HCT116 (cell line): ENCODE results near the gene LEKR1. TPM values are rescaled to one million over a fixed set of nuclear protein-coding genes. Genes with fewer than 3 reads are reported as not detected.

Source experiments
- ATAC-seq: fragments of 200-7000 bp; cut with Tn5 transposase; 2 replicates; pipeline ENCODE4 v1.9.1; 2020; ENCODE audit warnings: mild to moderate bottlenecking, moderate library complexity
- BruUV-seq: library from RNA; stranded (reverse); fragments of 400-500 nt; replicated peaks from 2 replicates; lab custom pipeline; 2021; lab: Mats Ljungman, UMichigan
- CTCF ChIA-PET: fragments of 300-600 bp; sonication (Branson Sonifier 250); formaldehyde crosslinking; loops from one replicate; lab custom pipeline; 2021; ENCODE audit warnings: antibody characterized with exemption; lab: Charles Lee
- POLR2A ChIA-PET: fragments of 300-600, 350-600 bp; sonication (Branson Sonifier 250); formaldehyde crosslinking; loops from one replicate; lab custom pipeline; 2021; ENCODE audit warnings: antibody characterized with exemption; lab: Charles Lee
- RAD21 ChIA-PET, 2 experiments: fragments of 300-600 bp; sonication (Branson Sonifier 250); formaldehyde crosslinking; loops; one replicate each; lab custom pipeline; 2023; ENCODE audit warnings: low total read pairs in 2 of 2; ENCODE audit not compliant: uncharacterized antibody in 2 of 2, unreplicated experiment in 2 of 2, low non-redundant PET in 1 of 2; lab: Charles Lee
- DNase-seq: peaks from one replicate; pipeline ENCODE4 v3.0.0-alpha.2; 2010; ENCODE audit warnings: low read depth, low spot score
- H2AFZ ChIP-seq: fragments of 200-600 bp; shearing (Covaris generic), sonication (generic); 2 replicates; pipeline ENCODE4 v1.6.1; 2017; ENCODE audit warnings: low read depth, mixed run types, mixed read lengths, antibody characterized with exemption, low read length; ENCODE audit not compliant: poor library complexity, severe bottlenecking
- H3K27ac ChIP-seq: 2 replicates; pipeline ENCODE4 v1.5.1; 2012; ENCODE audit warnings: low read depth, low read length
- H3K27me3 ChIP-seq: fragments of 200-600 bp; sonication (generic); 2 replicates; pipeline ENCODE4 v1.6.1; 2016; ENCODE audit warnings: mixed run types, low read length, mixed read lengths; ENCODE audit not compliant: insufficient read depth
- H3K36me3 ChIP-seq, 2 experiments: fragments of 200-500 bp in 1 of 2; fragments of 200-600 bp in 1 of 2; sonication (Bioruptor generic) in 1 of 2; sonication (generic) in 1 of 2; 2 replicates each; pipeline versions ENCODE4 v1.5.1 to v1.6.1; 2014 to 2016; ENCODE audit warnings: low read length in 2 of 2, inconsistent platforms in 1 of 2, mixed read lengths in 1 of 2, mixed run types in 1 of 2; ENCODE audit not compliant: insufficient read depth in 2 of 2, control insufficient read depth in 1 of 2
- H3K4me1 ChIP-seq, 2 experiments: fragments of 200-600 bp in 1 of 2; sonication (generic) in 1 of 2; 2 replicates each; pipeline versions ENCODE4 v1.5.1 to v1.6.1; 2012 to 2017; ENCODE audit warnings: low read length in 2 of 2, inconsistent platforms in 1 of 2, mild to moderate bottlenecking in 1 of 2, mixed read lengths in 1 of 2, mixed run types in 1 of 2, moderate library complexity in 1 of 2; ENCODE audit not compliant: insufficient read depth in 2 of 2, control insufficient read depth in 1 of 2
- H3K4me2 ChIP-seq: fragments of 200-600 bp; sonication (generic); 2 replicates; pipeline ENCODE4 v1.6.1; 2017; ENCODE audit warnings: mixed run types, low read length, mixed read lengths
- H3K4me3 ChIP-seq, 2 experiments: fragments of 200-600 bp in 1 of 2; sonication (generic) in 1 of 2; replicated peaks in 1 of 2; 2 replicates each; pipeline ENCODE4 v1.5.1; 2011 to 2016; ENCODE audit warnings: low read length in 2 of 2, control low read depth in 1 of 2, low read depth in 1 of 2, mild to moderate bottlenecking in 1 of 2, mixed read lengths in 1 of 2, mixed run types in 1 of 2
- H3K79me2 ChIP-seq: fragments of 200-600 bp; sonication (generic); 2 replicates; pipeline ENCODE4 v1.6.1; 2017; ENCODE audit warnings: mild to moderate bottlenecking, mixed run types, low read length, moderate library complexity, mixed read lengths; ENCODE audit not compliant: insufficient read depth
- H3K9ac ChIP-seq: fragments of 200-600 bp; sonication (generic); 2 replicates; pipeline ENCODE4 v1.6.1; 2016; ENCODE audit warnings: low read length, mixed read lengths
- H3K9me2 ChIP-seq: fragments of 200-600 bp; sonication (generic), shearing (Covaris generic); 2 replicates; pipeline ENCODE4 v1.6.1; 2017; ENCODE audit warnings: mixed run types, mild to moderate bottlenecking, moderate library complexity; ENCODE audit not compliant: insufficient read depth
- H3K9me3 ChIP-seq, 2 experiments: fragments of 200-500 bp in 1 of 2; fragments of 200-600 bp in 1 of 2; sonication (Bioruptor generic) in 1 of 2; sonication (generic) in 1 of 2; 2 replicates each; pipeline ENCODE4 v1.6.1; 2014 to 2017; ENCODE audit warnings: low read length in 2 of 2, mixed read lengths in 2 of 2, inconsistent platforms in 1 of 2, low read depth in 1 of 2, mild to moderate bottlenecking in 1 of 2, mixed run types in 1 of 2, moderate library complexity in 1 of 2; ENCODE audit not compliant: control insufficient read depth in 1 of 2, insufficient read depth in 1 of 2
- H4K20me1 ChIP-seq: fragments of 200-600 bp; sonication (generic), shearing (Covaris generic); 2 replicates; pipeline ENCODE4 v1.6.1; 2017; ENCODE audit warnings: mixed run types, mild to moderate bottlenecking, moderate library complexity; ENCODE audit not compliant: insufficient read depth
- CBX3 ChIP-seq: IDR thresholded peaks from 2 replicates; pipeline ENCODE4 v1.6.1; 2012; ENCODE audit warnings: low read depth
- CEBPB ChIP-seq: IDR thresholded peaks from 2 replicates; pipeline ENCODE4 v1.6.1; 2012; ENCODE audit warnings: low read depth
- EZH2phosphoT487 ChIP-seq: fragments of 200-600 bp; IDR thresholded peaks from 2 replicates; pipeline ENCODE4 v1.6.1; 2018; ENCODE audit warnings: antibody characterized with exemption, borderline replicate concordance
- JUND ChIP-seq: IDR thresholded peaks from 2 replicates; pipeline ENCODE4 v1.6.1; 2012
- MAX ChIP-seq: IDR thresholded peaks from 2 replicates; pipeline ENCODE4 v1.6.1; 2012
- RAD21 ChIP-seq: IDR thresholded peaks from 2 replicates; pipeline ENCODE4 v1.6.1; 2012; ENCODE audit warnings: low read depth, mild to moderate bottlenecking
- REST ChIP-seq: IDR thresholded peaks from 2 replicates; pipeline ENCODE4 v1.6.1; 2012; ENCODE audit warnings: low read depth
- SIN3A ChIP-seq: IDR thresholded peaks from 2 replicates; pipeline ENCODE4 v1.6.1; 2012; ENCODE audit warnings: low read depth
- SP1 ChIP-seq: IDR thresholded peaks from 2 replicates; pipeline ENCODE4 v1.6.1; 2012; ENCODE audit warnings: low read depth
- TCF7L2 ChIP-seq: IDR thresholded peaks from 2 replicates; pipeline ENCODE4 v1.7.0; 2011; ENCODE audit warnings: borderline replicate concordance, inconsistent platforms; ENCODE audit not compliant: insufficient read depth, insufficient read length; ENCODE audit errors: extremely low read depth
- ZBTB33 ChIP-seq: IDR thresholded peaks from 2 replicates; pipeline ENCODE4 v1.6.1; 2011; ENCODE audit warnings: mild to moderate bottlenecking, low read length, moderate library complexity; ENCODE audit not compliant: insufficient replicate concordance; ENCODE audit errors: extremely low read depth
- ZNF274 ChIP-seq: fragments of 200-500 bp; sonication (Bioruptor generic); IDR thresholded peaks from 2 replicates; pipeline ENCODE4 v1.6.1; 2014; ENCODE audit warnings: mild to moderate bottlenecking, low read depth, low read length, inconsistent platforms
- intact Hi-C: fragments of 100-400 bp; cut with micrococcal nuclease; formaldehyde crosslinking; loops from 2 replicates; pipeline ENCODE4 v1.10.0; 2022
- total RNA-seq: library from RNA; stranded (reverse); gene quantifications from one replicate; pipeline ENCODE4 v1.2.1, GENCODE V29; 2021; ENCODE audit not compliant: unreplicated experiment
- TF ChIP-seq, protein P1 (sequence below), 3 experiments: fragments of 200-600 bp in 1 of 3; sonication (generic) in 1 of 3; IDR thresholded peaks in 2 of 3; conservative IDR thresholded peaks in 1 of 3; 2 replicates each; pipeline ENCODE4 v1.5.1; 2012 to 2017; ENCODE audit warnings: low read depth in 2 of 3, low read length in 2 of 3, antibody characterized with exemption in 1 of 3, borderline replicate concordance in 1 of 3, control low read depth in 1 of 3, mild to moderate bottlenecking in 1 of 3, mixed read lengths in 1 of 3, mixed run types in 1 of 3, moderate library complexity in 1 of 3; ENCODE audit not compliant: insufficient read depth in 1 of 3

Gene LEKR1
- total RNA-seq, 1 experiment from 2014 or later: 2.1 TPM

DNA sequence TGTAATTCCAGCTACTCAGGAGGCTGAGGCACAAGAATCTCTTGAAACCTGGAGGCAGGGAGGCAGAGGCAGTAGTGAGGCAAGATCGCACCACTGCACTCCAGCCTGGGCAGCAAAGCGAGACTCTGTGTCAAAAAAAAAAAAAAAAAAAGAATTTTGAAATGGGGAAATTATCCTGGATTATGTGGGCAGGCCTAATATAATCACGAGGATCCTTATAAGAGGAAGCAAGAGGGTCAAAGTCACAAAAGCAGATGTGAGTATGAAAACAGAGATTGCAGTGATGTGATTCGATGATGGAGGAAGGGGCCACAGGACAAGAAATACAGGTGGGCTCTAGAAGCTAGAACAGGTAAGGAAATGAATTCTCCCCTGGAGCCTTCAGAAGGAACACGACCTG lies 159.6 kb downstream of the LEKR1 start:
- ChIA-PET POLR2A (no interaction called here), RAD21 (no interaction called here), CTCF (no interaction called here)
- no peaks in the 10 kb centered on the region for H3K9me2 ChIP-seq
- no peaks in the 10 kb centered on the region for H3K4me1 ChIP-seq
- H3K36me3 ChIP-seq: no peaks in the 10 kb centered on the region
- DNase-seq (no peak), ATAC-seq (no peak)
- no peak overlapping the region for H3K27ac ChIP-seq
- no peak overlapping the region for H3K9ac ChIP-seq
- no peaks in the 10 kb centered on the region for H3K27me3 ChIP-seq
- no peak overlapping the region for H3K4me3 ChIP-seq
- H3K79me2 ChIP-seq: no peaks in the 10 kb centered on the region
- BruUV-seq: no TSS peak
- no peak overlapping the region for H2AFZ ChIP-seq
- intact Hi-C loops: no loop called here
- no peak overlapping the region for H3K4me2 ChIP-seq
- no peaks in the 10 kb centered on the region for H4K20me1 ChIP-seq
- TF ChIP-seq SIN3A (no peak), JUND (no peak)
- no peaks in the 10 kb centered on the region for H3K9me3 ChIP-seq

DNA sequence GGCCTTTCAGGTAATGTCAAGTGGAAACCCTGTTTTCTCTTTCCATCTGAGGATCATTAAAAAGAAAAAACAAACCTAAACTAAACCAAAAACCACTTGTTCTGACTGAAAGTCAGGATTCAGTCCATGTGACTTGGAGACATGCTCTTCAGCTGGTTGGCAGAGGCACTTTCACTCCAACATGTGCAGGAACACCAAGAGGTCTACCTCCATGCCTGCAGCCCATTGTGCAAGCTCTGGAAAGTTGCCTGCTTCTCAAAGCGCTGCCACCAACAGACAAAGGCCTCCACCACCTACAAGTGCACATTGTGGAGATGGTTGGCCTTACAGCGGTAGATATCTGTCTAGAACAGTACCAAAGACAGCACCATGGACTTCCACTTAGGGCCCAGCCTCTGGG lies 161.8 kb downstream of the LEKR1 start:
- peaks cover 0 to 5% of the 10 kb centered on the region in 2 experiments; a peak in 2 of 4 replicates for H3K9me3 ChIP-seq
- H3K36me3 ChIP-seq: no peaks in the 10 kb centered on the region
- intact Hi-C loops: no loop called here
- no peaks in the 10 kb centered on the region for H3K79me2 ChIP-seq
- no peak overlapping the region for H2AFZ ChIP-seq
- DNase-seq (no peak), ATAC-seq (no peak)
- H3K27me3 ChIP-seq: no peaks in the 10 kb centered on the region
- H3K4me3 ChIP-seq: no peak overlapping the region
- no peak overlapping the region for H3K27ac ChIP-seq
- ChIA-PET RAD21 (no interaction called here), CTCF (no interaction called here), POLR2A (no interaction called here)
- H3K4me1 ChIP-seq: no peaks in the 10 kb centered on the region
- H4K20me1 ChIP-seq: no peaks in the 10 kb centered on the region
- H3K9ac ChIP-seq: no peak overlapping the region
- no peaks in the 10 kb centered on the region for H3K9me2 ChIP-seq
- no peak overlapping the region for H3K4me2 ChIP-seq
- BruUV-seq: no TSS peak
- TF ChIP-seq TCF7L2 (no peak), CEBPB (no peak), SIN3A (no peak), MAX (no peak), RAD21 (no peak), ZNF274 (no peak), JUND (no peak), EZH2phosphoT487 (no peak), SP1 (no peak), ZBTB33 (no peak), REST (no peak), CBX3 (no peak)
- TF ChIP-seq, protein P1, sequence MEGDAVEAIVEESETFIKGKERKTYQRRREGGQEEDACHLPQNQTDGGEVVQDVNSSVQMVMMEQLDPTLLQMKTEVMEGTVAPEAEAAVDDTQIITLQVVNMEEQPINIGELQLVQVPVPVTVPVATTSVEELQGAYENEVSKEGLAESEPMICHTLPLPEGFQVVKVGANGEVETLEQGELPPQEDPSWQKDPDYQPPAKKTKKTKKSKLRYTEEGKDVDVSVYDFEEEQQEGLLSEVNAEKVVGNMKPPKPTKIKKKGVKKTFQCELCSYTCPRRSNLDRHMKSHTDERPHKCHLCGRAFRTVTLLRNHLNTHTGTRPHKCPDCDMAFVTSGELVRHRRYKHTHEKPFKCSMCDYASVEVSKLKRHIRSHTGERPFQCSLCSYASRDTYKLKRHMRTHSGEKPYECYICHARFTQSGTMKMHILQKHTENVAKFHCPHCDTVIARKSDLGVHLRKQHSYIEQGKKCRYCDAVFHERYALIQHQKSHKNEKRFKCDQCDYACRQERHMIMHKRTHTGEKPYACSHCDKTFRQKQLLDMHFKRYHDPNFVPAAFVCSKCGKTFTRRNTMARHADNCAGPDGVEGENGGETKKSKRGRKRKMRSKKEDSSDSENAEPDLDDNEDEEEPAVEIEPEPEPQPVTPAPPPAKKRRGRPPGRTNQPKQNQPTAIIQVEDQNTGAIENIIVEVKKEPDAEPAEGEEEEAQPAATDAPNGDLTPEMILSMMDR (IDR thresholded peaks at IDR 0.05 in 2 of 3, conservative IDR thresholded peaks at IDR 0.05 in 1 of 3; ENCODE audit: borderline replicate concordance in 1 of 3, insufficient read depth in 1 of 3, low read depth in 2 of 3, low read length in 2 of 3): no peak
